DMS53 treated with DMSO at 0.1 percent for 48 hours (cell line): ENCODE results near the gene DSTN.

Experiments
- DNase-seq: peaks from one replicate; lab custom pipeline; 2025; ENCODE audit not compliant: unreplicated experiment; lab: John Stamatoyannopoulos, UW

Gene DSTN

DNA sequence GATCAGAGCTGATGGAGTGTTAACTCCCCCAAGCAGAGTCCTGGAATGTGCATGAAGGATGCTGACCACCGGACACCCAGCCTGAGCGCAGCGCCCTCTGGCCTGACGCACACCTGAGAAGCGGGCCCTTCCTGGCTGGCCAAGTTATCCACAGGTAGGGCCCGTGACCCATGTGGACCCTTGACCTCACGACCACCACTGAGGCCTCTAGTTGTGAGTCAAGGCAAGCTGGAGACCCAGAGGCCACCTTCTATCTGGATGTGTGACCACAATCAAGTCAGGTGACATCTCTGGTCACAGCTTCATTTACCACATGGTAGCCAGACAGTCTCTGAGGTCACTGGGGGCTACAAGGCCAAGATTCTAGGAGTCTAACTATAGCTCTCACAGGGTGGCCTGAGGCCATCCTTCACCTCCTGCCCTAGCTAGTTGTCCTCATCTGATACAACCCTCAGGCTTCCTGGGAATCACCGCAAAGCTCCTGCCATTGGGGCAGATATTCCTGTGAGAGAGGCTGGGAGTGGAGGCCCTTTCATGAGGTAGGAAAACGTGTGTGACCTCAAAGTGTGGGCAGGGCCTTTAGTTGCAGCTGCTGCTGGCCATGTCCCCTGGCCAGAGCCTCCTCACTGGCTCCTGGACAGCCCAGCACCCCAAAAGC, 53.1 kb downstream of the DSTN start:
- DNase-seq: no peak

- DNase-seq: no peak
These were observed 54.2 kb downstream of the DSTN start for GRCh38 chr20:17624070-17624469.

GRCh38 chr20:17624551-17625245, 54.8 kb downstream of the DSTN start:
- DNase-seq: no peak

DNA sequence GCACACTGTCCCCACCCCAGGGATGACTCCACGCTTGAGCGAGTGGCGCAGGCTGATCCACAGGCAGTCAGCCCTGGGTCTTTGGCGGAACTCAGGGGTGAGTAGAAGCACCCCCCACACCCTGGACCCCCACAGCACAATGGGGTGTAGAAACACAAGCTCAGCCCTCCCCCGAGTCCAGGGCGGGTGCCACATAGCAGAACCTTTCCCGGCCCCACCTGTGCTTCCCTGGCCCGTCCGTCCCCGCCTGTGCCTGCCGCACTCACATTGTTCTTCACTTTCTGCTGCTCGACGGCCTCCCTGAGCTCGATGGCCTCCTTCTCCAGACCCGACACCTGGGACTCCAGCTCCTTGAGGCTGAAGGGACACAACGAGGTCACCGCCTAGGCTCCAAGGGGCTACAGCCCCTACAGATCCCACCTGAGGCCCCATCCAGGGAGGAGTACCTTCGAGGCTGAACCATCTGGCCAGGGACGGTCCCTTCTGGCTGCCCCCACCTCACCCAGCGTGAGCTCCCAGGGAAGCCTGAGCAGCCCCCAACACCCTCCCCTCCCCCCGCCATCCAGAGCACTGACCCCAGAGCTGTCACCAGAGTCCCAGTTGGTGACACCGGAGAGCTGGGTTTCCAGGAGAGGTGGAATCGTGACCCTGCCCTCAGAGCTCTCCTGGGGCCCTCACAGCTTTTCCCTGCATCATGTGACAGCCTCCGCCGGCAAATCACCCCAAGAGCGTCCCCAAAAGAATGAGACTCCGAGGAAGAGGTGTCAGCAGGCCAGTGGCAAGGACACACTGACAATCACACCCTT, 55.6 kb downstream of the DSTN start:
- no peak for DNase-seq

- no peak for DNase-seq
These were observed 56.5 kb downstream of the DSTN start for GRCh38 chr20:17626217-17627007.

DNA sequence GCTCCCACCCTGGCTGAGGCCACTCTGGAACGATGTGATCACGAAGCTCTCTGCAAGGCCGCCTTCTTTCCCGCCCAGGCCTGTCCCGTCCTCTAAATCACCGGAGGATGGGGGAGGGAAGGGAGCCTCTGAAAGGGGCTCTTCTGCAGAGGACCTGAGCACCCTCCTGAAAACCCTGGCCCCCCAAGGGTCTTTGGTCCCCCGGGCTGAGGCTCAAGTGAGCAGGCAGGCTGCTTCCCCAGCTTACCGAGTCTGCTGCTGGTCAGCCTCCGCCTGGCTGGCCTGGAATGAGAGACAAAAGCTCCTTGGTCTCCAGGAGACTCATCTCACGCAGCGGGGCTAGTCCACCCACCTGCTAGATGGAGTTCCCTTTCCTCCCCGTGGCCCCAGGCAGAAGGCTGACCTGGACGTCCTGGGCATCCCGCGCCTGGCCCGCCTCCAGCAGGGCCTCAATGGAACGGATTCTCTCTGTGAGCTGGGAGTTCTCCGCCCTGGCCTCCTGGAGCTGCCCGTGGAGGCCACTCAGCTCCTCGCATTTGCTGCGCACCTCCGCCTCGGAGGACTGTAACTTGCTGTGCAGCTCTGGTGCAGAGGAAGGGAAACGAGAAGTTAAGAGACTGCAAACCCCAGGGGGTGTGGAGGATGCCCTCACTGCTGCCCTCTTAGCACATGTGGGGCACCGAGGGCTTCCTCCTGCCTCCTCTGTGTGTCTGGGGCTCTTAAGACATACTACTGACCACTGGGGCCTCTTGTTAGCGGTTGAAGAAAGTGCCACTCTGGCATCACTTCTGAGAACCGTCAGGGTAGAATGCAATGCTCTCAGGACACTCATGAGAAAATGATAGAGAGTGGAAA, 57.5 kb downstream of the DSTN start:
- DNase-seq: no peak

DNA sequence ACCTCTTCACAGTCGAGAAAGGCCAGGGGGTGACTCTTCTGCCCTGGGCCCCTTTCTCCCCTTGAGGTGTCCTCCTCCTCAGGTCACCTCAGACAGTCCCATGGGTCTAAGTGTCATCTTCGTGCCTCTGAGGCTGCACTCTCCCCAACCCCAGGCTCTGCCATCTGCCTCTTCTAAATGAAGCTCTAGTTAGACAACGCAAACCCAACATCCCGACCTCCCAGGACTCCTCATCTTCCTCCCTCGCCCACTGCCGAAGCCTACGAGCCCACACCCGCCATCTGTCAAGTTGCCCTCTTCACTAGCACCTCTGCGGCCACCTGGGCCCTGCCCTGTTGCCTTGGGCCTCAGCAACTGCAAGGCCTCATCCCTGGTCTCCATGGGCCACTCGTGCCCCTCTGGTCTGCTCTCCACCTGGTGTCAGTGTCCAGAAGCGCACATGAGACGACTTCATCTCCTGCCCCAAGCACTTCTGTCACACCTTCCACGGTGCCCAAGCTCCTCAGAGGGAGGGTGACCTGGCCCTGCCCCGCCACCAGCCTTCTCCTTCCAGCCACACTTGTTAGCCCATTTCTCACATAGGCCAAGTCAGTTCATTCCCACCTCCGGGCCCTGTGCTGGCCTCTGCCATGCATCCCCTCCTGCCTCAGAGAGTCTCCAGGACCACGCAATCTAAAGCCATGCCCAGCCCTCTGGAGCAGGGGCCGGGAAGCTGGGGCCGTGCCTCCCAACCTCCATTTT, 58.4 kb downstream of the DSTN start:
- no peak for DNase-seq

DNA sequence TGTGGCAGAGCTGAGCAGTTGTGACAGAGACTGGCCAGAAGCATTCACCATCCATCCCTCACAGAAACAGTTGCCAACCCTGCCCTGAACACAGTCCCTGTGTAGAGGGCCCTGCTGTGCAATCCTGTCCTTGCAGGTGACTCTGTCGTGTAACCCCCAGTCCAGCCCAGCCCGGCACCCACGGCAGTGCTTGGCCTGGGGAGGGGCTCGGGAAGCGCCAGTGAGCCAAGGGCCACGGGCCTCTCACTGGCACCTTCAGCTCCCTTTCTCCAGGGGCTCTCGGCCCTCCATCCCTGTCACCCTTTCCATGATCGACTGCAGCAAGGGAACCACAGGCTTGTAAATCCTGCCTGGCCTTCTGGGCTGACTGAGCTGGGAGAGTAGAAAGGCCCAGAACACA, 59.1 kb downstream of the DSTN start:
- DNase-seq: no peak

DNA sequence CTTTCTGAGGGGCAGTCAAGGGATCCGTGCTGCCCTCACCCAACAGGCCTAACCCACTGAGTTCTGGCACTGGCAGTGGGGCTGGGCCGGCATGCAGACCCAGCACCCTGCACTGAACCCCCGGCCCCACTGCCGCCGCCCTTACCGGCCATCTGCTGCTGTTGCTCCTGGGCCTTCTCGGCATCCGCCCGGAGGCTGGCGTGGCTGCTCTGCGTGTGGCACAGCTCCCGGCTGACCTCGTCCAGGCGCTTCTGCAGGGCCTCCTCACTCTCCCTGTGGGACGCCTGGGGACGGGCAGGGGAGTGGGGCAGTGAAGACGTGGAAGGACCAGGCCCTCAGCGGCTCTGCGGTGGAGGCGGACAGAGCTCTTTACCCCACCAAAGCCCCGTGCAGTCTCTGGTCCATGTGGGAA, 59.8 kb downstream of the DSTN start:
- DNase-seq: no peak

- DNase-seq: no peak
These were observed 60.4 kb downstream of the DSTN start for GRCh38 chr20:17630151-17630805.

DNA sequence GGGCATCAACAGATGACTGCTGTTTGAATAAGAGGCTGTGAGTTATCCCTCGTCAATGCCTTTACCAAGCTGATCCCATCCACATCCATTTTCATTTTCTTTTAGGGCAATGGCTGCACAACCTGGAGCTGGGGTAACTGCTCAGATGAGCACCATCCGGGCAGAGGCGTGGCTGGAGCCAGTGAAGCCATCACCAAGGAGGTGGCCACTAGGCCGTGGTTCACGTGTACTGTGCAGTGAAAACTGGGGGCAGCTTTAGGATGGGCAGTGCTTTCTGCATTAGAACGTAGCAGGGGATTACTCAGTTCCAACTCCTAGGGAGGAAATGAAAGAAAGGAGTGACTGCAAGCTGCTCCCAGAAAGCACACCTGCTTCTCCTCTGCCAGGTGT, 60.9 kb downstream of the DSTN start:
- DNase-seq: no peak

GRCh38 chr20:17631576-17632319, 61.9 kb downstream of the DSTN start:
- DNase-seq: no peak

GRCh38 chr20:17633221-17633849, 63.5 kb downstream of the DSTN start:
- no peak for DNase-seq

GRCh38 chr20:17633850-17634500, 64.1 kb downstream of the DSTN start:
- DNase-seq: no peak

DNA sequence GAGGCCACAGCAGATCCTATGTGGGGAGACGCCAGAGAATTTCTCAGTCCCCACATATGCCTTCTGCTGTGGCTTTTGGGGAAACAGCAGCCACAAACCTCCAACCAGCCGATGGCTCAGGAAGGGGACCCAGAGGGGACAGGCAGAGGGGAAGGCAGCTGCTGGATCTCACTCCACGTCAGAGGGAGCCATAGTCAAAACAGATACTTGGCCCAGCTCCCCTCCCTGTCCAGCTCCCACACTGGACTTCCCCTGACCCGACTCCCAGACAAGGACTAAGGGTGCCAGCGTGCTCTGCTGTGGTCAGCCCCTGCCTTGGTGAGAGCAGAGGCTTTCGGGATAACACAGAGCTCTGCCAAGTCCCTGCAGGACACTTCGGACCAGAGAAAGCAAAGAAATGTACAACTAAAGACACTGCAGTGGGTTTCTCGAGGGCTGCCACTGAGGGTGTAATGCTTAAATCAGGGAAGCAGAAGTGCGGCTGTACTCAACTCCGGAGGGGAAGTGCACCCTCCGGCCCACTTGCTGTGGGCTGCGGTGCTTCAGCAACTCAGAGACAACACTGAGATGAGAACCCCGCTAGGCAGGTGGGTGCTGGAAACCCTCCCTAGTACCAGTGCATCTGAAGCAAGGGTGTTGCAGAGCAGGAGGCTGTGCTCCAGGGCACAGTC, 64.9 kb downstream of the DSTN start:
- DNase-seq: no peak

GRCh38 chr20:17635332-17636244, 65.7 kb downstream of the DSTN start:
- DNase-seq: no peak
